ENCODE data around the gene PLBD1.

- TF ChIP-seq ZNF274 (IDR thresholded peaks at IDR 0.05; ENCODE audit: low read depth, low read length): no peak
- TF ChIP-seq CTCF (IDR thresholded peaks at IDR 0.05 in 2 of 3, conservative IDR thresholded peaks at IDR 0.05 in 1 of 3; ENCODE audit: borderline replicate concordance in 1 of 3, insufficient read depth in 1 of 3, low read depth in 2 of 3, low read length in 2 of 3): no peak
- TF ChIP-seq REST (IDR thresholded peaks at IDR 0.05; ENCODE audit: low read depth): no peak
- TF ChIP-seq EZH2 (IDR thresholded peaks at IDR 0.05): no peak
- no peak for TF ChIP-seq YY1 (IDR thresholded peaks at IDR 0.05; ENCODE audit: extremely low read depth, insufficient replicate concordance, low read depth, low read length)
- TF ChIP-seq RAD21 (IDR thresholded peaks at IDR 0.05; ENCODE audit: low read depth): no peak
- TF ChIP-seq ZBTB33 (IDR thresholded peaks at IDR 0.05; ENCODE audit: extremely low read depth, insufficient replicate concordance, low read length): no peak
- no peak for TF ChIP-seq POLR2A (IDR thresholded peaks at IDR 0.05; ENCODE audit: borderline replicate concordance, extremely low read depth, insufficient read depth, insufficient read length)
- no peak for TF ChIP-seq POLR2AphosphoS5 (IDR thresholded peaks at IDR 0.05; ENCODE audit: low read depth, low read length)
- no peak for TF ChIP-seq FOSL1 (IDR thresholded peaks at IDR 0.05; ENCODE audit: low read depth)
- no peak for TF ChIP-seq CEBPB (IDR thresholded peaks at IDR 0.05; ENCODE audit: low read depth)
- no peak for TF ChIP-seq SP1 (IDR thresholded peaks at IDR 0.05; ENCODE audit: low read depth)
- no peak for TF ChIP-seq JUND (IDR thresholded peaks at IDR 0.05)
Measured at GRCh38 chr12:14607568-14607967, 39.9 kb upstream of the PLBD1 start.
